HepG2 (cell line): ENCODE data around the gene MYO7A. TPM values are rescaled to one million over a fixed set of nuclear protein-coding genes. Genes with fewer than 3 reads are reported as not detected.

Experiments
- BCL6 ChIP-seq: IDR thresholded peaks from 2 replicates; pipeline ENCODE4 v1.6.1; 2016; ENCODE audit warnings: missing genetic modification reagents, missing compliant biosample characterization
- GATAD2A ChIP-seq: IDR thresholded peaks from 2 replicates; pipeline ENCODE4 v1.6.1; 2016
- GLI4 ChIP-seq: sonication (generic); formaldehyde crosslinking; IDR thresholded peaks from 2 replicates; pipeline ENCODE4 v1.5.1; 2020; ENCODE audit warnings: missing genetic modification reagents, mild to moderate bottlenecking, moderate library complexity, borderline replicate concordance
- IKZF4 ChIP-seq: sonication (generic); formaldehyde crosslinking; IDR thresholded peaks from 2 replicates; pipeline ENCODE4 v1.5.1; 2020; ENCODE audit warnings: borderline replicate concordance, mild to moderate bottlenecking, low read depth, missing genetic modification reagents; ENCODE audit errors: not compliant biosample characterization
- LCORL ChIP-seq, 2 experiments: fragments of 450-650 bp in 1 of 2; sonication (generic) in 1 of 2; formaldehyde crosslinking in 1 of 2; IDR thresholded peaks; 2 replicates each; pipeline versions ENCODE4 v1.5.0 to v1.6.1; 2017 to 2020; ENCODE audit warnings: antibody characterized with exemption in 1 of 2, missing genetic modification reagents in 1 of 2
- MEIS2 ChIP-seq: sonication (generic); formaldehyde crosslinking; IDR thresholded peaks from 2 replicates; pipeline ENCODE4 v1.9.0; 2021; ENCODE audit warnings: mild to moderate bottlenecking, missing genetic modification reagents
- MXD3 ChIP-seq: IDR thresholded peaks from 2 replicates; pipeline ENCODE4 v1.6.1; 2016; ENCODE audit warnings: mild to moderate bottlenecking, missing biosample characterization, missing genetic modification reagents
- NR2C2 ChIP-seq: sonication (generic); formaldehyde crosslinking; IDR thresholded peaks from 2 replicates; pipeline ENCODE4 v1.4.0; 2020; ENCODE audit warnings: missing genetic modification reagents, mild to moderate bottlenecking, moderate library complexity, borderline replicate concordance
- RARA ChIP-seq: IDR thresholded peaks from 2 replicates; pipeline ENCODE4 v1.6.1; 2016; ENCODE audit warnings: missing genetic modification reagents, missing compliant biosample characterization
- RXRB ChIP-seq: IDR thresholded peaks from 2 replicates; pipeline ENCODE4 v1.6.1; 2016; ENCODE audit warnings: borderline replicate concordance, missing genetic modification reagents, missing compliant biosample characterization
- SALL2 ChIP-seq: sonication (generic); formaldehyde crosslinking; IDR thresholded peaks from 2 replicates; pipeline ENCODE4 v1.8.1; 2023; ENCODE audit warnings: mild to moderate bottlenecking, missing genetic modification reagents, inconsistent platforms
- TFE3 ChIP-seq: IDR thresholded peaks from 2 replicates; pipeline ENCODE4 v1.6.1; 2016
- U2AF2 ChIP-seq: fragments of 200-400 bp; formaldehyde crosslinking; IDR thresholded peaks from 2 replicates; pipeline ENCODE4 v1.6.1; 2017; ENCODE audit warnings: low read depth, mild to moderate bottlenecking, low read length
- XBP1 ChIP-seq: sonication (generic); formaldehyde crosslinking; IDR thresholded peaks from 2 replicates; pipeline ENCODE4 v1.5.0; 2020; ENCODE audit warnings: missing genetic modification reagents
- ZBTB1 ChIP-seq: sonication (generic); formaldehyde crosslinking; IDR thresholded peaks from 2 replicates; pipeline ENCODE4 v1.4.0; 2020; ENCODE audit warnings: missing genetic modification reagents, borderline replicate concordance
- ZFYVE20 ChIP-seq: sonication (generic); formaldehyde crosslinking; IDR thresholded peaks from 2 replicates; pipeline ENCODE4 v1.8.0; 2023; ENCODE audit warnings: low read depth, mild to moderate bottlenecking, moderate library complexity, missing genetic modification reagents, borderline replicate concordance
- ZNF512 ChIP-seq: sonication (generic); formaldehyde crosslinking; IDR thresholded peaks from 2 replicates; pipeline ENCODE4 v1.4.0; 2020; ENCODE audit warnings: mild to moderate bottlenecking, missing genetic modification reagents
- ZNF570 ChIP-seq: sonication (generic); formaldehyde crosslinking; IDR thresholded peaks from 2 replicates; pipeline ENCODE4 v1.4.0; 2020; ENCODE audit warnings: mild to moderate bottlenecking, missing genetic modification reagents, borderline replicate concordance
- ZNF615 ChIP-seq: sonication (generic); formaldehyde crosslinking; IDR thresholded peaks from 2 replicates; pipeline ENCODE4 v1.5.0; 2020; ENCODE audit warnings: mild to moderate bottlenecking, missing genetic modification reagents, borderline replicate concordance
- ZNF720 ChIP-seq: sonication (generic); formaldehyde crosslinking; IDR thresholded peaks from 2 replicates; pipeline ENCODE4 v1.4.0; 2020; ENCODE audit warnings: missing genetic modification reagents
- ZSCAN30 ChIP-seq: sonication (generic); formaldehyde crosslinking; IDR thresholded peaks from 2 replicates; pipeline ENCODE4 v1.5.0; 2020; ENCODE audit warnings: mild to moderate bottlenecking, missing genetic modification reagents
- polyA plus RNA-seq, 8 experiments: library from polyadenylated mRNA; depleted of rRNA in 3 of 8; stranded (reverse) in 7 of 8; unstranded in 1 of 8; fragments of >200 nt; fragmentation: Illumina TruSeq in 4 of 8; extraction: Trizol in 4 of 8; gene quantifications; 2 replicates each; pipeline versions ENCODE4 v1.2.1 to v1.2.3, GENCODE V29; 2011 to 2016; ENCODE audit warnings: low read depth in 4 of 8, missing spikeins in 1 of 8, mixed read lengths in 1 of 8; ENCODE audit not compliant: insufficient read depth in 1 of 8
- total RNA-seq, 5 experiments: library from RNA; depleted of rRNA; stranded (reverse); fragments of >200 nt; fragmentation: Illumina TruSeq; extraction: Trizol; gene quantifications; 2 replicates each; pipeline ENCODE4 v1.2.3, GENCODE V29; 2016; ENCODE audit warnings: low read depth in 1 of 5
- TF ChIP-seq, protein P1 (sequence below), 2 experiments: fragments of 450-650 bp in 1 of 2; sonication (generic) in 1 of 2; formaldehyde crosslinking; IDR thresholded peaks; 2 replicates each; pipeline versions ENCODE4 v1.5.0 to v1.8.0; 2020 to 2022; ENCODE audit warnings: mild to moderate bottlenecking in 1 of 2, missing genetic modification reagents in 1 of 2
- TF ChIP-seq, protein P2 (sequence below): IDR thresholded peaks from 2 replicates; pipeline ENCODE4 v1.4.0; 2020; ENCODE audit warnings: mild to moderate bottlenecking, missing genetic modification reagents

The MYO7A gene
- total and polyA plus RNA-seq, 2 of the 13 experiments (the other 11 are each of a cell fraction or from before 2014, with no cell fraction given), result 7.5 to 10.0 TPM

- TF ChIP-seq, protein P1, sequence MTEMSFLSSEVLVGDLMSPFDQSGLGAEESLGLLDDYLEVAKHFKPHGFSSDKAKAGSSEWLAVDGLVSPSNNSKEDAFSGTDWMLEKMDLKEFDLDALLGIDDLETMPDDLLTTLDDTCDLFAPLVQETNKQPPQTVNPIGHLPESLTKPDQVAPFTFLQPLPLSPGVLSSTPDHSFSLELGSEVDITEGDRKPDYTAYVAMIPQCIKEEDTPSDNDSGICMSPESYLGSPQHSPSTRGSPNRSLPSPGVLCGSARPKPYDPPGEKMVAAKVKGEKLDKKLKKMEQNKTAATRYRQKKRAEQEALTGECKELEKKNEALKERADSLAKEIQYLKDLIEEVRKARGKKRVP (CRISPR knock-in tag; IDR thresholded peaks at IDR 0.05), result no peak
- TF ChIP-seq ZNF615 (CRISPR knock-in tag) (no peak), BCL6 (CRISPR knock-in tag) (peak; percentile 46; the same call in 1 of the 2 replicates), IKZF4 (CRISPR knock-in tag) (no peak), U2AF2 (no peak), ZNF570 (CRISPR knock-in tag) (no peak), LCORL (IDR thresholded peaks at IDR 0.05) (no peak), LCORL (CRISPR knock-in tag; IDR thresholded peaks at IDR 0.05) (no peak), ZSCAN30 (no peak), MEIS2 (no peak), TFE3 (CRISPR knock-in tag) (no peak), RXRB (CRISPR knock-in tag) (peak; percentile 47; the same call in 1 of the 2 replicates), ZFYVE20 (CRISPR knock-in tag) (no peak), MXD3 (CRISPR knock-in tag) (no peak), ZBTB1 (CRISPR knock-in tag) (no peak), ZNF720 (CRISPR knock-in tag) (no peak), GATAD2A (CRISPR knock-in tag) (0 out of 2 replicates have a peak, but pooled peaks have one; percentile 10), RARA (peak; percentile 96), GLI4 (CRISPR knock-in tag) (no peak), SALL2 (no peak), XBP1 (CRISPR knock-in tag) (no peak), NR2C2 (CRISPR knock-in tag) (no peak), ZNF512 (CRISPR knock-in tag) (no peak)
- TF ChIP-seq, protein P2, sequence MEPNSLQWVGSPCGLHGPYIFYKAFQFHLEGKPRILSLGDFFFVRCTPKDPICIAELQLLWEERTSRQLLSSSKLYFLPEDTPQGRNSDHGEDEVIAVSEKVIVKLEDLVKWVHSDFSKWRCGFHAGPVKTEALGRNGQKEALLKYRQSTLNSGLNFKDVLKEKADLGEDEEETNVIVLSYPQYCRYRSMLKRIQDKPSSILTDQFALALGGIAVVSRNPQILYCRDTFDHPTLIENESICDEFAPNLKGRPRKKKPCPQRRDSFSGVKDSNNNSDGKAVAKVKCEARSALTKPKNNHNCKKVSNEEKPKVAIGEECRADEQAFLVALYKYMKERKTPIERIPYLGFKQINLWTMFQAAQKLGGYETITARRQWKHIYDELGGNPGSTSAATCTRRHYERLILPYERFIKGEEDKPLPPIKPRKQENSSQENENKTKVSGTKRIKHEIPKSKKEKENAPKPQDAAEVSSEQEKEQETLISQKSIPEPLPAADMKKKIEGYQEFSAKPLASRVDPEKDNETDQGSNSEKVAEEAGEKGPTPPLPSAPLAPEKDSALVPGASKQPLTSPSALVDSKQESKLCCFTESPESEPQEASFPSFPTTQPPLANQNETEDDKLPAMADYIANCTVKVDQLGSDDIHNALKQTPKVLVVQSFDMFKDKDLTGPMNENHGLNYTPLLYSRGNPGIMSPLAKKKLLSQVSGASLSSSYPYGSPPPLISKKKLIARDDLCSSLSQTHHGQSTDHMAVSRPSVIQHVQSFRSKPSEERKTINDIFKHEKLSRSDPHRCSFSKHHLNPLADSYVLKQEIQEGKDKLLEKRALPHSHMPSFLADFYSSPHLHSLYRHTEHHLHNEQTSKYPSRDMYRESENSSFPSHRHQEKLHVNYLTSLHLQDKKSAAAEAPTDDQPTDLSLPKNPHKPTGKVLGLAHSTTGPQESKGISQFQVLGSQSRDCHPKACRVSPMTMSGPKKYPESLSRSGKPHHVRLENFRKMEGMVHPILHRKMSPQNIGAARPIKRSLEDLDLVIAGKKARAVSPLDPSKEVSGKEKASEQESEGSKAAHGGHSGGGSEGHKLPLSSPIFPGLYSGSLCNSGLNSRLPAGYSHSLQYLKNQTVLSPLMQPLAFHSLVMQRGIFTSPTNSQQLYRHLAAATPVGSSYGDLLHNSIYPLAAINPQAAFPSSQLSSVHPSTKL, result peak; percentile 31; the same call in 1 of the 2 replicates
Measured at GRCh38 chr11:77107950-77108349, 20.1 kb upstream of the MYO7A start (continued).
